ENCODE results near the gene VPS25.

The VPS25 gene

DNA sequence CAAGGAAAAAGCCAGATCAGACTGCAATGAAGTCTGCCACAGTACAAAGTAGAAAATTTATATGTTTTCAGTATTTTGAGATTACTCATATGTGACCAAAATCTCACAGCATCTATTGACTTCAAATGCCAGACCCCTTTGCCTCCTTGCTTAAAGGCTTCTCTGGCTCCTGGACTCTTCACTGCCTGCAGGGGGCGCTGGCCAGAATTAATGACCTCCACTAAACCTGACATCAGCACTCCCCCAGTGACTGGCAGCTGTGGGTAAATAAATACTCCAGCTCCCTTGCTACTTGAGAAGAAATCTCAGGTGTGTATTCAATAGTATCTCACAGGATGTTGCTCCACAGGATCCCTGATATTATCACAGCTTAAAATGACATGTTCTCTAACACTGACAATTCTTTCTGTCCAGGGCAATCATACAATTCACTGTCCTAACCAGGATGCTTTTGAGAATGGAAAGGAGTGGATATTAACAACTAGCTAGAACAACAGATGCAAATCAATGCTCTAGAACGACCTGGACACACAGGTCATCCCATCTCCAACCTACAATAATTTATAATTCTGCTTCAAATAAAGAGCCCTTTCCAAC, 46.8 kb downstream of the VPS25 start:
- H3K4me3 ChIP-seq (ENCODE audit: control insufficient read depth, low read depth, low read length): no peak overlapping the region
- TF ChIP-seq, protein P1, sequence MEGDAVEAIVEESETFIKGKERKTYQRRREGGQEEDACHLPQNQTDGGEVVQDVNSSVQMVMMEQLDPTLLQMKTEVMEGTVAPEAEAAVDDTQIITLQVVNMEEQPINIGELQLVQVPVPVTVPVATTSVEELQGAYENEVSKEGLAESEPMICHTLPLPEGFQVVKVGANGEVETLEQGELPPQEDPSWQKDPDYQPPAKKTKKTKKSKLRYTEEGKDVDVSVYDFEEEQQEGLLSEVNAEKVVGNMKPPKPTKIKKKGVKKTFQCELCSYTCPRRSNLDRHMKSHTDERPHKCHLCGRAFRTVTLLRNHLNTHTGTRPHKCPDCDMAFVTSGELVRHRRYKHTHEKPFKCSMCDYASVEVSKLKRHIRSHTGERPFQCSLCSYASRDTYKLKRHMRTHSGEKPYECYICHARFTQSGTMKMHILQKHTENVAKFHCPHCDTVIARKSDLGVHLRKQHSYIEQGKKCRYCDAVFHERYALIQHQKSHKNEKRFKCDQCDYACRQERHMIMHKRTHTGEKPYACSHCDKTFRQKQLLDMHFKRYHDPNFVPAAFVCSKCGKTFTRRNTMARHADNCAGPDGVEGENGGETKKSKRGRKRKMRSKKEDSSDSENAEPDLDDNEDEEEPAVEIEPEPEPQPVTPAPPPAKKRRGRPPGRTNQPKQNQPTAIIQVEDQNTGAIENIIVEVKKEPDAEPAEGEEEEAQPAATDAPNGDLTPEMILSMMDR (IDR thresholded peaks at IDR 0.05; ENCODE audit: control insufficient read depth, insufficient read depth, low read depth, low read length, missing control alignments): peak; percentile 77
- no peak for DNase-seq (ENCODE audit: low read depth)

DNA sequence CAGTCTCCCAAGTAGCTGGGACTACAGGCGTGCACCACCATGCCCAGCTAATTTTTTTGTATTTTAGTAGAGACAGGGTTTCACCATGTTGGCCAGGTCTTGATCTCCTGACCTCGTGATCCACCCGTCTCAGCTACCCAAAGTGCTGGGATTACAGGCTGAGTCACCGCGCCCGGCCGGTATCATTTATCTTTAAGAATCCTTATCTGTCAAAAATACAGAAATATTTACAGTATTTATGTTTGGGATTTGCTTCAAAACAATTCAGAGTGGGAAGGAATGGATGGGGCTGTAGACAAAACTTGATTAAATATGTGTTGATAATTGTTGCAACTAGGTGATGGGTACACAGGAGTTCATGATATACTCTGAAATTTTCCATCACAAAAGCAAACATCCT, 47.9 kb downstream of the VPS25 start:
- H3K4me3 ChIP-seq (ENCODE audit: control insufficient read depth, low read depth, low read length): no peak overlapping the region
- TF ChIP-seq, protein P1 (IDR thresholded peaks at IDR 0.05; ENCODE audit: control insufficient read depth, insufficient read depth, low read depth, low read length, missing control alignments): no peak
- no peak for DNase-seq (ENCODE audit: low read depth)

DNA sequence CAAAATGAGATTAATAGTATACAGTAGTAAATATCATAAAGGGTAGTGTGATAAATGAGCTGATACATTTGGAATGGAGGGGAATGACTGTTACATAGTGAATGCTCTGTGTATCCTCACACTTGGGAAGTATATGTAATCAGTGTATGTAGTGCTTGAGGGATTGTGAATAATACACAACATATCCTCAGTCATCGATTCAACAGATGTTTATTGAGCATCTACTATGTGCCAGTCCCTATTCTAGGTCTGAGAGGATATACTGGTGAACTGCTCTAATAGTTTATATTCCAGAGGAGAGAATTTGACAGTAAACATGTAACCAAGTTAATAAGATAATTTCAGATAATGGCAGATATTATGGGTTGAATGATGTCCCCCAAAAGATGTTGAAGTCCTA, 54.2 kb downstream of the VPS25 start:
- no peak for DNase-seq (ENCODE audit: low read depth)
- TF ChIP-seq, protein P1 (IDR thresholded peaks at IDR 0.05; ENCODE audit: control insufficient read depth, insufficient read depth, low read depth, low read length, missing control alignments): no peak
- no peak overlapping the region for H3K4me3 ChIP-seq (ENCODE audit: control insufficient read depth, low read depth, low read length)
